ENCODE measurements around the gene MED27.
"Not testable (repeated sequence)": the region's sequence is repeated elsewhere in the genome, so short reads cannot be mapped to it uniquely, and the experiment has no call there.

Gene MED27

DNA sequence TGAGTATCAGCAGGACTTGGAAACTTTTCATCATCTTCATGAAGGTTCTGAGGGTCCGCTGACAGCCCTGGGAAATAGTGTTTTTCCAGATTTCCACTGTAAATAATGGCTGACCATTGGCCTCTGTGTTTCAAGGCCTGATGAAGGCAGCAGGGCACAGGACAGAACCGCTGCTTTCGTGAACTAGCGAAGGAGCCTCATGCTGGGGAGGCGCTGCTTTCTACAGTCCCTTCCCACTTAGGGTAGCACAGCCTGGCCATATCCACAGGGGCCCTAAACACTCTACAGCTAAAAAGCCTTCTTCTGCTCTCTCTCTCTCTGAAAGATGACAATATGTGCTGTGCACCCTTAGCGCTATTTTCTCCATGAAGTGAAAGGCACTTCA, 118.2 kb downstream of the MED27 start:
- DNase-seq, result no peak

- DNase-seq, result no peak
Observed at GRCh38 chr9:131960851-131961495, 118.7 kb downstream of the MED27 start.

GRCh38 chr9:131960311-131960710, 119.4 kb downstream of the MED27 start:
- no peak for DNase-seq

GRCh38 chr9:131959887-131960286, 119.8 kb downstream of the MED27 start:
- DNase-seq, result no peak

DNA sequence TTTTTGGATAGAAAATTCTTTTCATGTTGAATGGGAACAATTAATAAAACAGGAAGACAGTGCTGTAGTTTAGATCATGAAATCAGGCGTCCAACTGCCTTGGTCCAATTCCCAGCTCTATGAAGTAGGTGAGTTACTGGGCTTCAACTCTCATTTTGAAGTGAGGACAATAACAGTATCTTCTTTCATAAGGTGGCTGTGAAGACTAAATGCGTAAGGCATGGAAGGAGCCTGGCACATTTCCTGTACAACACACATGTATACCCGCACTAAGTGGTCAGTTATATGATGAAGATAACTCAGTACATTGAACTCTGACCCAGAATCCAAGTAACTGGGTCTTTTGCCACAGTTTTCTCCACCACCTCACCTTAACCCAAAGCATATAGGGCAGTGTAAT, 120.6 kb downstream of the MED27 start:
- DNase-seq, result no peak

GRCh38 chr9:131954299-131954698, 125.4 kb downstream of the MED27 start:
- no peak for DNase-seq

- no peak for DNase-seq
Observed at GRCh38 chr9:131951905-131952304, 127.8 kb downstream of the MED27 start.

DNA sequence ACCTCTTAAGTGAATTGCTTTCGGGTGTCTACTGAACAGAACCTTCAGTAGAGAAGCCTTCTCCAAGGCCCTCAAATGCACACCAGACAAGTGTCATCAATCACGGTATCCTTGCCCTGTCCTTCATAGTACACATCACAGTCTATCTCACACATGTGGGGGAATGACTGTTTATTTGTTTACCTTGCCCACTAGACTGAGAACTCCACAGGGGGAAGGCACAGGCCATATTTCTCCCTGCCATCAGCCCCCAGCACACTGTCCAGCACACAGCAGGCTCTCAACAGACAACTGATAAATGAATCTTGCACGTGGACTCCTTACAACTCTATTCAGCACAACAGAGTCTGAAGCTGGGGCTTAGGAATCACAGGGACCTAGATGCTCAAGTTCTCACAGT, 128.5 kb downstream of the MED27 start:
- DNase-seq, result no peak

DNA sequence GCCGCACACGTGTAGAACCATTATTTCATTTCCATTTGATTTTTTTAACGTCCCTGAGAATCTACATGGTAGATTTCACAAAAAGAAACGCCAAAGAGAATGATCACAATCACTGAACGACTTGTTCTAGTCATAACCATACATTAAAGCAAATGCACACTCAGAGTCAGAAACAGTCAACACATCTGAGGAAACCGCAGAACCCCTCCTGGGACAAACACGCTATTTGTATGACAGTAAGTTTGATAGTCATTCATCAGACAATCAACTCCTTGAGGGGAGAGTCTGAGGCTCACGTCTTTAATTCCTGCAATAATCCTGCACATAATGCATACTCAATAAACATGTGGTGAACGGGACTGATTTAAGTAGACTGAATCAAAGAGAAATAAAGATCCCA, 129.2 kb downstream of the MED27 start:
- no peak for DNase-seq

DNA sequence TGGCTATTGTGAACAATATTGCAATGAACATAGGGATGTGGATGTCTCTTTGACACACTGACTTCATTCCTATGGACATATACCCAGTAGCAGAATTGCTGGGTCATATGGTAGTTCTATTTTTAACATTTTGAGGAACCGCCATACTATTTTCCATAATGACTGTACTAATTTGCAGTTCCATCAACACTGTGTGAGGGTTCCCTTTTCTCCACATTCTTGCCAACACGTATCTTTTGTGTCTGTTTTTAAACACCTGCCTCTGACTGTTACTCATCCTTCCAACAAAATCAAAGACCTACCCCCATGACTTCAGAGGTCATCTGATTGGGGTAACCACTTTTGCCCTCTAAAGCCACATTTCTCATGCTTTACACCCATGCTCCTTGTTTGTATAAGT, 133.5 kb downstream of the MED27 start:
- DNase-seq, result no peak

DNA sequence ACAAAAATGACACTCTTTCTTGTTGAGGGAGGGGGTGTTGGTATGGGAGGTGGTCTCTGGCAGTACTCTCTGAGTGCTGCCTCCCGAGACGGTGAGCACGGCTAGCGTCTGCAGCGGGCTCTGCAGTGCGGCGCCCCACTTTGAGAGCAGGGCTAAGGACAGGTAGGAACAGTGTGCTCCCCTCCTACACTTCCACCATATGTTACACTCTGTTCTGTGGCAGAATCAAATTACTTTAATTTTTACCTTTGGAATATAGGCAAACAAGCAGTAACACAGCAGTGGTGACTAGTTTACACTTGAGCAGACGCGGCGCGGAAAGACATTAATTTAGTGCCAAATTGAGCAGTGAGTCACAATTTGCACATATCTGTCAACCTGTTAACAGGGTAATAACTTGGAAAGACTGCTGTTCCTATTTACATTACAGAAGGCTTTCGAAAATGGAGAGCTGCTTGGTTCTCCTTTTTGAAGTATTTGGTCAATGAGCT, 136.3 kb downstream of the MED27 start:
- DNase-seq, result peak; percentile 97

GRCh38 chr9:131942146-131942720, 137.4 kb downstream of the MED27 start:
- no peak for DNase-seq

- DNase-seq, result peak; percentile 96
Observed at GRCh38 chr9:131937451-131937850, 142.2 kb downstream of the MED27 start.

DNA sequence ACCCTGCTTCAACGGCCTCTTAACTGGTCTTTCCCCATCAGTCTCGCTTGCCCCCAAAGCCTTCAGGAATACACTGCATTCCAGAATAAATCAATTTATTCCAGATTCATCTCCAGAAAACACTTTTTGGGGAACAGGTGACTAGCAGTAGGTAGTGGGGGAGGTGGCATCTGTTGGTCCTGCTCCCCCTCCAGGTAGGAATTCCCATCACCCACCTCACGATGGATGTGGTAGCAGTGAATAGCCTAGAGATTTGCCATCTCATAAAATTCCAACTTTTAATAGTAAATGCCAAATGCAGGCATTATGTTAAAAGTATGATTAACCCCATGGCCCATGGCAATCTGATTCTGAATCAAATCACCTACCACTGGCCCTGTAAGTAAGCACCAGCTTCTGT, 142.7 kb downstream of the MED27 start:
- DNase-seq, result no peak

GRCh38 chr9:131934673-131935072, 145.0 kb downstream of the MED27 start:
- DNase-seq, result no peak

GRCh38 chr9:131927091-131927490, 152.6 kb downstream of the MED27 start:
- no peak for DNase-seq

DNA sequence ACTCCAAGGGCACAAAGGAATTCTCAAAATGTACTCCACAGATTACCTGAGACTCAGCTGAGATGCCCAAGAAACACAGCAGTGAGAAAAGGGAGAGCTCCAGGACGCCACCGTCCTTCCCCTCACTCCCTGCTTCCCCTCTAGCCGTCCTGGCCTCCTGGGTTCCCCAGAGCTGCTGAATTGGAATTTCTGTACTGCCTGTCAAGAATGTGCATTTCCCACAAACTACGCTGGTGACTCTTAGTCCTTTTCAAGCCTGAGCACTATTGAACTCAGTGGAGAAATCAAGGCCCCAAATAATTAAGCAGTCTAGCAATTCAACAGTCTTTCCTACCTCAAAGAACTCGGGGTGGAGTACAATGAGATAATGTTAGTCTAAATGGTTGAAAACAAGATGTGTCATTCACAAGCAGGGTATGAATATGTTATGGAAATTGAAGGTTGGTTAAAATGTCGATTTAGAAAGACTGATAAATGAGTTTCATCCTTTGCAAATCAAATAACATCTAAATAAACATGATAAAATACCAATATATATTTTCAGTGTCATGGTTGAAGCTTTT, 153.2 kb downstream of the MED27 start:
- DNase-seq, result no peak

GRCh38 chr9:131925677-131926177, 153.9 kb downstream of the MED27 start:
- DNase-seq, result no peak

GRCh38 chr9:131923766-131924165, 155.9 kb downstream of the MED27 start:
- no peak for DNase-seq

DNA sequence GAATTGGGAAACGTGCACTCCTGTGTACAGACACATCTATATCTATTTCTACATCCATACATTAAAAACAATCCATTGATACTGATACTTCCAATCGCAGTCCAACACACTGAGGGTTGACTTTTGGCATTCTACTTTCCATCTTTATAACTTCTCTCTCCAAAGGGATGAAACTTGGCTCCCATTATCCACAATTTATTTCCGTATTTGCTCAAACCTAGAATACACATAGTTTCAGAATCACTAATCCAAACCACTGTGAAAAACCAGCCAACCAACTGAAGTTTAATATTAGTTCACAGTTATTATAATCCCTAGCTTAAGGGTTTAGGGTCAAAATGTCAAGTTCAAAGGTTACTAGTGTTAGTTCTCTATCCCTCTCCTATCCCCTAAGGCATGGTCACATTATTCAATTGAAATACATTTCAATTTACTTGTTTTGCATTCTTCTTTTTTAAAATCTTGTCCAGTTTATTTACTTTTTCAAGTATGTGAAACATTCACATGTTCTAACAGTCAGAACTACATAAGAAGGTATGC, 156.5 kb downstream of the MED27 start:
- no peak for DNase-seq

DNA sequence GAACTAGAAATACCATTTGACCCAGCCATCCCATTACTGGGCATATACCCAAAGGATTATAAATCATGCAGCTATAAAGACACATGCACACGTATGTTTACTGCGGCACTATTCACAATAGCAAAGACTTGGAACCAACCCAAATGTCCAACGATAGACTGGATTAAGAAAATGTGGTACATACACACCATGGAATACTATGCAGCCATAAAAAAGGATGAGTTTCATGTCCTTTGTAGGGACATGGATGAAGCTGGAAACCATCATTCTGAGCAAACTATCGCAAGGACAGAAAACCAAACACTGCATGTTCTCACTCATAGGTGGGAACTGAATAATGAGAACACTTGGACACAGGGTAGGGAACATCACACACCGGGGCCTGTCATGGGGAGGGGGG, 158.0 kb downstream of the MED27 start:
- DNase-seq, result not testable (repeated sequence)

DNA sequence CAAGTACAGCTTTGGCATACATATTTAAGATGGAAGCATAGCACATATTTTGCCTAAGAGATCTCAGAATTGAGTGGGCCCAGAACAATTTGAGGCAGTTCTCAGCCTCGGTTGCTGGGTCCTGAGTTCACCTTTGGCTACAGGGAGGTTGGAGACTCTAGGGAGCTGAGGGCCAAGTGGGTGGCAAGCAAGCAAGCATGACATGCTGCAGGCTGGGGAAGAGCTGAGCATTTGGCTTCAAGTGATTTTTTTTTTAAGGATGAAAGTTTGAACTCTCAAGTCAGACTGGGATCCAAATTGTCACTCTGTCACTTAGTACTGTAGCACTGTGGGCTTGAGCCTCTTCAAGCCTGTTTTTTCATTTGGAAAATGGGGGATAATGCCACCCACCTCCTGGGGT, 160.5 kb downstream of the MED27 start:
- no peak for DNase-seq

GRCh38 chr9:131918481-131918880, 161.2 kb downstream of the MED27 start:
- no peak for DNase-seq

GRCh38 chr9:131917009-131917408, 162.7 kb downstream of the MED27 start:
- no peak for DNase-seq
